ENCODE measurements around the gene KDM4C.

DNA sequence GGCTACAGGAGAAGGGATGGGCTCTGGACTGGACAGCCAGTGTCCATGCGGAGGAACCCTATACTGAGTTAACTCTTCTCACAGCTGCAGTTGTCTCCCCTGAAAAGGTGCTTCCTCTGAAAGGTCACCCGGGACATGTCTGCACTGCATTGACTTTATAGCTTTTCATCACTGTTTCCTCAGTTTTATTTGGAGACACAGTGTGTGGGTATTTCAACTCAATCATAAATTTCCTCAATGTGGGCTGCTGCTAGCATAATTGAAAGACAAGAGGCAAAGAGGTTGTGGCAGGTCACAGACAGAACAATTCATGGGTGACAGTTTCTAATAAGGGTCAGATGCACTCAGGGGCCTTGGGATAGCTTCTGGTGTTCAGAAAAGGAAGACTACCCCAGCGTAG, 336.8 kb downstream of the KDM4C start:
- TF ChIP-seq, protein P1, sequence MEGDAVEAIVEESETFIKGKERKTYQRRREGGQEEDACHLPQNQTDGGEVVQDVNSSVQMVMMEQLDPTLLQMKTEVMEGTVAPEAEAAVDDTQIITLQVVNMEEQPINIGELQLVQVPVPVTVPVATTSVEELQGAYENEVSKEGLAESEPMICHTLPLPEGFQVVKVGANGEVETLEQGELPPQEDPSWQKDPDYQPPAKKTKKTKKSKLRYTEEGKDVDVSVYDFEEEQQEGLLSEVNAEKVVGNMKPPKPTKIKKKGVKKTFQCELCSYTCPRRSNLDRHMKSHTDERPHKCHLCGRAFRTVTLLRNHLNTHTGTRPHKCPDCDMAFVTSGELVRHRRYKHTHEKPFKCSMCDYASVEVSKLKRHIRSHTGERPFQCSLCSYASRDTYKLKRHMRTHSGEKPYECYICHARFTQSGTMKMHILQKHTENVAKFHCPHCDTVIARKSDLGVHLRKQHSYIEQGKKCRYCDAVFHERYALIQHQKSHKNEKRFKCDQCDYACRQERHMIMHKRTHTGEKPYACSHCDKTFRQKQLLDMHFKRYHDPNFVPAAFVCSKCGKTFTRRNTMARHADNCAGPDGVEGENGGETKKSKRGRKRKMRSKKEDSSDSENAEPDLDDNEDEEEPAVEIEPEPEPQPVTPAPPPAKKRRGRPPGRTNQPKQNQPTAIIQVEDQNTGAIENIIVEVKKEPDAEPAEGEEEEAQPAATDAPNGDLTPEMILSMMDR (conservative IDR thresholded peaks at IDR 0.05; ENCODE audit: low read length), result no peak
- TF ChIP-seq EZH2phosphoT487 (IDR thresholded peaks at IDR 0.05; ENCODE audit: borderline replicate concordance, low read depth, low read length), result no peak
